ENCODE measurements around the gene PAEP. TPM values are rescaled to one million over a fixed set of nuclear protein-coding genes. Genes with fewer than 3 reads are reported as not detected.
A peak's percentile ranks its signal among the peaks of the same experiment; 100 is the strongest.

The PAEP gene
- total RNA-seq, 1 donor from 2014 or later = not detected

- DNase-seq = peak; percentile 26
- intact Hi-C loops (cut with micrococcal nuclease) = no loop called here
- Mint-ChIP-seq H3K4me1 (no peaks in the 10 kb centered on the region), H3K27me3 (no peaks in the 10 kb centered on the region), H3K4me3 (no peak overlapping the region), H3K36me3 (ENCODE audit: low read depth) (no peaks in the 10 kb centered on the region), H3K9me3 (no peaks in the 10 kb centered on the region), H3K27ac (no peak overlapping the region)
These were observed 50.3 kb downstream of the PAEP start for GRCh38 chr9:135611875-135612209.

- H3K4me1 Mint-ChIP-seq = no peaks in the 10 kb centered on the region
- no peak overlapping the region for H3K4me3 Mint-ChIP-seq
- no peaks in the 10 kb centered on the region for H3K27me3 Mint-ChIP-seq
- DNase-seq = no peak
- no peaks in the 10 kb centered on the region for H3K9me3 Mint-ChIP-seq
- H3K36me3 Mint-ChIP-seq (ENCODE audit: low read depth) = no peaks in the 10 kb centered on the region
- H3K27ac Mint-ChIP-seq = no peak overlapping the region
- intact Hi-C loops (cut with micrococcal nuclease) = no loop called here
These were observed 50.9 kb downstream of the PAEP start for GRCh38 chr9:135612437-135612836.

GRCh38 chr9:135612981-135613910, 51.7 kb downstream of the PAEP start:
- Mint-ChIP-seq H3K9me3 (no peaks in the 10 kb centered on the region), H3K4me1 (no peaks in the 10 kb centered on the region), H3K27me3 (no peaks in the 10 kb centered on the region), H3K4me3 (no peak overlapping the region), H3K27ac (no peak overlapping the region), H3K36me3 (ENCODE audit: low read depth) (no peaks in the 10 kb centered on the region)
- intact Hi-C loops (cut with micrococcal nuclease) = no loop called here
- DNase-seq = no peak

GRCh38 chr9:135613946-135614805, 52.6 kb downstream of the PAEP start:
- intact Hi-C loops (cut with micrococcal nuclease) = no loop called here
- H3K9me3 Mint-ChIP-seq = no peaks in the 10 kb centered on the region
- H3K4me3 Mint-ChIP-seq = no peak overlapping the region

GRCh38 chr9:135614821-135615665, 53.5 kb downstream of the PAEP start:
- DNase-seq = no peak
- intact Hi-C loops (cut with micrococcal nuclease) = no loop called here
- Mint-ChIP-seq H3K36me3 (ENCODE audit: low read depth) (no peaks in the 10 kb centered on the region), H3K9me3 (no peaks in the 10 kb centered on the region), H3K27ac (no peak overlapping the region), H3K4me3 (no peak overlapping the region), H3K27me3 (no peaks in the 10 kb centered on the region), H3K4me1 (no peaks in the 10 kb centered on the region)

More at GRCh38 chr9:135613946-135614805, 52.6 kb downstream of the PAEP start:
- H3K4me1 Mint-ChIP-seq = no peaks in the 10 kb centered on the region
- H3K27ac Mint-ChIP-seq = no peak overlapping the region
- no peak for DNase-seq
- no peaks in the 10 kb centered on the region for H3K27me3 Mint-ChIP-seq
- no peaks in the 10 kb centered on the region for H3K36me3 Mint-ChIP-seq (ENCODE audit: low read depth)

- H3K27me3 Mint-ChIP-seq = no peaks in the 10 kb centered on the region
These were observed 54.4 kb downstream of the PAEP start for GRCh38 chr9:135615666-135616618.

More at GRCh38 chr9:135615666-135616618, 54.4 kb downstream of the PAEP start:
- Mint-ChIP-seq H3K27ac (no peak overlapping the region), H3K4me3 (no peak overlapping the region), H3K36me3 (ENCODE audit: low read depth) (no peaks in the 10 kb centered on the region), H3K4me1 (no peaks in the 10 kb centered on the region), H3K9me3 (no peaks in the 10 kb centered on the region)
- intact Hi-C loops (cut with micrococcal nuclease) = no loop called here
- DNase-seq = no peak

Other genes with a start within 250 kb of the PAEP start
- 0.69 and 0.82 TPM in 2 replicates for gene PPP1R26, start 82.0 kb upstream of the PAEP start, total RNA-seq
- 66.4 and 69.7 TPM in 2 replicates for gene MRPS2, start 61.1 kb upstream of the PAEP start, total RNA-seq
- not detected in 2 replicates for gene LCN1, start 40.3 kb upstream of the PAEP start, total RNA-seq
- not detected in 2 replicates for gene OBP2A, start 15.6 kb upstream of the PAEP start, total RNA-seq
- gene GLT6D1, start 77.8 kb downstream of the PAEP start, total RNA-seq = not detected in 2 replicates
- not detected in 2 replicates for gene LCN9, start 101.6 kb downstream of the PAEP start, total RNA-seq
- not detected in 2 replicates for gene SOHLH1, start 137.7 kb downstream of the PAEP start, total RNA-seq
- not detected in 2 replicates for gene KCNT1, start 140.4 kb downstream of the PAEP start, total RNA-seq